Placental epithelial cell (primary cell): ENCODE measurements around the gene SOCS6. TPM values are rescaled to one million over a fixed set of nuclear protein-coding genes. Genes with fewer than 3 reads are reported as not detected.

Source experiments
- total RNA-seq: library from RNA; depleted of rRNA; stranded (reverse); fragments of >200 nt; gene quantifications from 2 replicates; pipeline ENCODE4 v1.2.3, GENCODE V29; 2012

SOCS6 gene
- 44.4 and 58.6 TPM in 2 replicates for total RNA-seq

DNA sequence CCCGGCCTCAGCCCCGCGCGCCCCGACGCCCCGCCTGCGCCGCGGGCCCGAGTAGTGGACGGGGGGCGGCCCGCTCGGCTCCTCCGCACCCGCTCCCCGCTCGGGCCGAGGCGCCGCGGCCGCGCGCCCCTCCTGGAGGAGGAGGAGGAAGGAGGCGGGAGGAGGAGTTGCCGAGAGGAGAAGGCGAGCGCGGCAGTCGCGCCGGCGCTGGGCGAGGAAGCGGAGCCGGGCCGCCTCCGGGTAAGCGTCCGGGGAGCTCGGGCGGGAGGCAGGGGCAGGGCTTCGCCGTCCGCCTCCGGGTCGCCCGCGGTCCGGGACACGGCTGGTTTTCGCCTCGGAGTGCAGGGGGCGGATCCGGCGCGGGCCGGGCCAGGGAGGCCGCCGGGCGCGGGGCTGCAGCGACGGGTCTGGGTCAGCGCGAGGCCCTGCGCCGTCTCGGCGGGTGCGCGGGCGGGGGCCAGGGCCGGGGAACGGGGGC lies at the start of gene SOCS6:
TSS of gene SOCS6 (plus strand) at position 195 of the 478 bp plus-strand sequence. CDS start 35,624 bp downstream, outside the sequence.

Other genes with a start within 250 kb of the SOCS6 start
- gene RTTN, start 83.4 kb upstream of the SOCS6 start, total RNA-seq, result 14.0 and 19.2 TPM in 2 replicates